LHCN-M2 (cell line): ENCODE measurements around the gene CS. TPM values are rescaled to one million over a fixed set of nuclear protein-coding genes. Genes with fewer than 3 reads are reported as not detected.

Experiments used
- total RNA-seq: library from RNA; depleted of rRNA; stranded (reverse); fragments of >200 nt; gene quantifications from 2 replicates; pipeline ENCODE4 v1.2.3, GENCODE V29; 2014; rRNA removed

Gene CS
- total RNA-seq, 1 experiment from 2014 or later, result 156 TPM

Other genes with a start within 250 kb of the CS start
- 1.7 TPM in 1 of 2 replicates, not detected in the other for gene ERBB3, start 220.2 kb downstream of the CS start, total RNA-seq
- gene PA2G4, start 195.8 kb downstream of the CS start, total RNA-seq, result 247 and 307 TPM in 2 replicates
- gene RPL41, start 183.7 kb downstream of the CS start, total RNA-seq, result 1,853 and 1,922 TPM in 2 replicates
- gene ZC3H10, start 182.1 kb downstream of the CS start, total RNA-seq, result 3.6 and 3.8 TPM in 2 replicates
- 169 and 173 TPM in 2 replicates for gene ESYT1, start 172.1 kb downstream of the CS start, total RNA-seq
- 130 and 136 TPM in 2 replicates for gene MYL6B, start 147.7 kb downstream of the CS start, total RNA-seq
- gene MYL6, start 142.0 kb downstream of the CS start, total RNA-seq, result 1,787 and 1,859 TPM in 2 replicates
- gene SMARCC2, start 110.8 kb downstream of the CS start, total RNA-seq, result 41.6 and 60.4 TPM in 2 replicates
- gene RNF41, start 78.4 kb downstream of the CS start, total RNA-seq, result 50.3 and 52.8 TPM in 2 replicates
- 47.1 and 57.1 TPM in 2 replicates for gene NABP2, start 76.0 kb downstream of the CS start, total RNA-seq
- not detected in 2 replicates for gene SLC39A5, start 70.3 kb downstream of the CS start, total RNA-seq
- gene ANKRD52, start 41.9 kb downstream of the CS start, total RNA-seq, result 32.6 and 36.9 TPM in 2 replicates
- gene COQ10A, start 33.4 kb downstream of the CS start, total RNA-seq, result 16.5 and 20.8 TPM in 2 replicates
- gene CNPY2, start 15.7 kb upstream of the CS start, total RNA-seq, result 96.3 and 118 TPM in 2 replicates
- gene PAN2, start 33.7 kb upstream of the CS start, total RNA-seq, result 17.3 and 29.0 TPM in 2 replicates
- gene IL23A, start 38.6 kb upstream of the CS start, total RNA-seq, result 0.29 TPM in 1 of 2 replicates, not detected in the other
- gene STAT2, start 59.8 kb upstream of the CS start, total RNA-seq, result 111 and 187 TPM in 2 replicates
- gene APOF, start 62.5 kb upstream of the CS start, total RNA-seq, result not detected in 2 replicates
- 25.3 and 25.9 TPM in 2 replicates for gene TIMELESS, start 149.1 kb upstream of the CS start, total RNA-seq
- not detected in 2 replicates for gene MIP, start 154.3 kb upstream of the CS start, total RNA-seq
- 2.1 and 2.6 TPM in 2 replicates for gene SPRYD4, start 168.2 kb upstream of the CS start, total RNA-seq
- not detected in 2 replicates for gene GLS2, start 187.8 kb upstream of the CS start, total RNA-seq
- 12.1 and 13.0 TPM in 2 replicates for gene RBMS2, start 221.5 kb upstream of the CS start, total RNA-seq